HEK293 (cell line): ENCODE results near the gene NAE1.
A peak's percentile ranks its signal among the peaks of the same experiment; 100 is the strongest.

Experiments used
- CTCF ChIA-PET: fragments of 350-600 bp; formaldehyde crosslinking; extraction: SDS; loops from one replicate; lab custom pipeline; 2021; ENCODE audit warnings: antibody characterized with exemption; lab: Yijun Ruan, JAX
- POLR2A ChIA-PET: fragments of 300-600 bp; formaldehyde crosslinking; extraction: SDS; loops from one replicate; lab custom pipeline; 2020; ENCODE audit warnings: antibody characterized with exemption, inconsistent platforms; lab: Yijun Ruan, JAX
- H3K27ac ChIP-seq: fragments of 200-500 bp; sonication (Bioruptor generic); 2 replicates; pipeline ENCODE4 v1.5.1; 2014; ENCODE audit warnings: low read depth, low read length, control low read depth, inconsistent platforms; ENCODE audit errors: extremely low read depth
- H3K36me3 ChIP-seq, 2 experiments: fragments of 200-500 bp in 1 of 2; sonication (Bioruptor generic) in 1 of 2; 1 replicate in 1 of 2; 2 replicates in 1 of 2; pipeline ENCODE4 v1.5.1; 2014 to 2017; ENCODE audit warnings: inconsistent platforms in 2 of 2, low read length in 2 of 2; ENCODE audit not compliant: control insufficient read depth in 2 of 2, insufficient read depth in 1 of 2
- H3K4me1 ChIP-seq: fragments of 200-500 bp; sonication (Bioruptor generic); 2 replicates; pipeline ENCODE4 v1.5.1; 2014; ENCODE audit warnings: mild to moderate bottlenecking, low read length, inconsistent platforms; ENCODE audit not compliant: control insufficient read depth, insufficient read depth
- H3K4me3 ChIP-seq: 2 replicates; pipeline ENCODE4 v1.5.1; 2011; ENCODE audit warnings: low read depth, mild to moderate bottlenecking, control low read depth, low read length, moderate library complexity
- H3K9me3 ChIP-seq: fragments of 200-500 bp; sonication (Bioruptor generic); 2 replicates; pipeline ENCODE4 v1.5.1; 2014; ENCODE audit warnings: low read depth, low read length, inconsistent platforms; ENCODE audit not compliant: control insufficient read depth, insufficient read depth
- HOXA7 ChIP-seq: sonication (generic); formaldehyde crosslinking; IDR thresholded peaks from 2 replicates; pipeline ENCODE4 v1.8.1; 2022; ENCODE audit warnings: missing genetic modification reagents, borderline replicate concordance
- KLF8 ChIP-seq: fragments of 450-650 bp; formaldehyde crosslinking; IDR thresholded peaks from 2 replicates; pipeline ENCODE4 v1.5.1; 2016; ENCODE audit warnings: missing biosample characterization, missing genetic modification characterization
- SP2 ChIP-seq: fragments of 450-650 bp; formaldehyde crosslinking; IDR thresholded peaks from 2 replicates; pipeline ENCODE4 v1.5.1; 2016; ENCODE audit warnings: missing biosample characterization, missing genetic modification characterization
- ZBTB8A ChIP-seq: fragments of 450-650 bp; formaldehyde crosslinking; IDR thresholded peaks from 2 replicates; pipeline ENCODE4 v1.5.1; 2016; ENCODE audit warnings: missing biosample characterization, missing genetic modification characterization
- ZNF121 ChIP-seq: fragments of 450-650 bp; formaldehyde crosslinking; IDR thresholded peaks from 2 replicates; pipeline ENCODE4 v1.5.1; 2016; ENCODE audit warnings: missing biosample characterization, missing genetic modification characterization
- ZNF169 ChIP-seq: fragments of 450-650 bp; formaldehyde crosslinking; IDR thresholded peaks from 2 replicates; pipeline ENCODE4 v1.5.1; 2016; ENCODE audit warnings: missing biosample characterization, missing genetic modification characterization
- ZNF239 ChIP-seq: fragments of 450-650 bp; formaldehyde crosslinking; IDR thresholded peaks from 2 replicates; pipeline ENCODE4 v1.5.1; 2016; ENCODE audit warnings: missing biosample characterization, missing genetic modification characterization
- ZNF335 ChIP-seq: fragments of 450-650 bp; formaldehyde crosslinking; conservative IDR thresholded peaks from 2 replicates; pipeline ENCODE4 v1.5.1; 2016; ENCODE audit warnings: missing biosample characterization, missing genetic modification characterization
- ZNF521 ChIP-seq: fragments of 450-650 bp; formaldehyde crosslinking; IDR thresholded peaks from 2 replicates; pipeline ENCODE4 v1.5.1; 2017; ENCODE audit warnings: missing biosample characterization, mild to moderate bottlenecking, missing genetic modification characterization
- ZNF664 ChIP-seq: fragments of 450-650 bp; formaldehyde crosslinking; IDR thresholded peaks from 2 replicates; pipeline ENCODE4 v1.5.1; 2016; ENCODE audit warnings: missing biosample characterization, missing genetic modification characterization
- ZNF785 ChIP-seq: fragments of 450-650 bp; formaldehyde crosslinking; IDR thresholded peaks from 2 replicates; pipeline ENCODE4 v1.5.1; 2016; ENCODE audit warnings: missing biosample characterization, missing genetic modification characterization
- TF ChIP-seq, protein P1 (sequence below): fragments of 450-650 bp; formaldehyde crosslinking; IDR thresholded peaks from 2 replicates; pipeline ENCODE4 v1.5.1; 2016; ENCODE audit warnings: missing biosample characterization, missing genetic modification characterization
- TF ChIP-seq, protein P2 (sequence below): fragments of 450-650 bp; formaldehyde crosslinking; IDR thresholded peaks from 2 replicates; pipeline ENCODE4 v1.5.1; 2016; ENCODE audit warnings: missing biosample characterization, missing genetic modification characterization
- TF ChIP-seq, protein P3 (sequence below): fragments of 450-650 bp; formaldehyde crosslinking; IDR thresholded peaks from 2 replicates; pipeline ENCODE4 v1.5.0; 2017; ENCODE audit warnings: missing biosample characterization, missing genetic modification characterization, borderline replicate concordance
- TF ChIP-seq, protein P4 (sequence below): fragments of 450-650 bp; formaldehyde crosslinking; IDR thresholded peaks from 2 replicates; pipeline ENCODE4 v1.5.1; 2016; ENCODE audit warnings: missing biosample characterization, missing genetic modification characterization

NAE1 gene

DNA sequence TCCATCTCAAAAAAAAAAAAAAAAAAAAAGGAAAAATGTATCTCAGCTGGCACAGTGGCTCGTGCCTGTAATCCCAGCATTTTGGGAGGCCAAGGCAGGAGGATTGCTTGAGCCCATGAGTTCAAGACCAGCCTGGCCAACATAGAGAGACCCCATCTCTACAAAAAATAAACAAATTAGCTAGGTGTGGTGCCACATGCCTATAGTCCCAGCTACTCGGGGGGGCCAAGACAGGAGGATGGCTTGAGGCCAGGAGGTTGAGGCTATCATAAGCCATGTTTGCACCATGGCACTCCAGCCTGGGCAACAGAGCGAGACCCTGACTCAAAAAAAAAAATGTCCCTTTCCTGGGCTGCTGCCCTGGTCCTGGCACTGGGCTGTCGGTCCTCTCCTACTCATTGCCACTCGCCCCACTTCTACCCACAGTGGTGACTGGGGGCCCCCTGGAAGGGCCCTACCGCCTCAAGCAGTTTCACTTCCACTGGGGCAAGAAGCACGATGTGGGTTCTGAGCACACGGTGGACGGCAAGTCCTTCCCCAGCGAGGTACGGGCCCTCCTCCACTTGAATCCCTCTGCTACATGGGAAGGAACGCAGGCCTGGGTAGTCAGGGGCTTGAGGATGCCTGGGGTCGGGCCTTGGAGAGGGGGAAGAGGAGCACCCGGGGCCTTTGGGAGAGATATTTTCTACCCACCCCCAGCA lies 19.5 kb upstream of the NAE1 start:
- Histone ChIP-seq H3K4me3 (no peak overlapping the region), H3K27ac (no peak overlapping the region), H3K4me1 (no peaks in the 10 kb centered on the region), H3K36me3 (no peaks in the 10 kb centered on the region), H3K9me3 (no peaks in the 10 kb centered on the region)
- no peak for TF ChIP-seq ZBTB8A (tag by site-specific recombination)
- TF ChIP-seq SP2 (tag by site-specific recombination), result no peak
- TF ChIP-seq KLF8 (tag by site-specific recombination), result no peak
- no peak for TF ChIP-seq ZNF169 (tag by site-specific recombination)
- no peak for TF ChIP-seq ZNF239 (tag by site-specific recombination)
- TF ChIP-seq, protein P1, sequence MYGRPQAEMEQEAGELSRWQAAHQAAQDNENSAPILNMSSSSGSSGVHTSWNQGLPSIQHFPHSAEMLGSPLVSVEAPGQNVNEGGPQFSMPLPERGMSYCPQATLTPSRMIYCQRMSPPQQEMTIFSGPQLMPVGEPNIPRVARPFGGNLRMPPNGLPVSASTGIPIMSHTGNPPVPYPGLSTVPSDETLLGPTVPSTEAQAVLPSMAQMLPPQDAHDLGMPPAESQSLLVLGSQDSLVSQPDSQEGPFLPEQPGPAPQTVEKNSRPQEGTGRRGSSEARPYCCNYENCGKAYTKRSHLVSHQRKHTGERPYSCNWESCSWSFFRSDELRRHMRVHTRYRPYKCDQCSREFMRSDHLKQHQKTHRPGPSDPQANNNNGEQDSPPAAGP, result no peak
- TF ChIP-seq, protein P2, sequence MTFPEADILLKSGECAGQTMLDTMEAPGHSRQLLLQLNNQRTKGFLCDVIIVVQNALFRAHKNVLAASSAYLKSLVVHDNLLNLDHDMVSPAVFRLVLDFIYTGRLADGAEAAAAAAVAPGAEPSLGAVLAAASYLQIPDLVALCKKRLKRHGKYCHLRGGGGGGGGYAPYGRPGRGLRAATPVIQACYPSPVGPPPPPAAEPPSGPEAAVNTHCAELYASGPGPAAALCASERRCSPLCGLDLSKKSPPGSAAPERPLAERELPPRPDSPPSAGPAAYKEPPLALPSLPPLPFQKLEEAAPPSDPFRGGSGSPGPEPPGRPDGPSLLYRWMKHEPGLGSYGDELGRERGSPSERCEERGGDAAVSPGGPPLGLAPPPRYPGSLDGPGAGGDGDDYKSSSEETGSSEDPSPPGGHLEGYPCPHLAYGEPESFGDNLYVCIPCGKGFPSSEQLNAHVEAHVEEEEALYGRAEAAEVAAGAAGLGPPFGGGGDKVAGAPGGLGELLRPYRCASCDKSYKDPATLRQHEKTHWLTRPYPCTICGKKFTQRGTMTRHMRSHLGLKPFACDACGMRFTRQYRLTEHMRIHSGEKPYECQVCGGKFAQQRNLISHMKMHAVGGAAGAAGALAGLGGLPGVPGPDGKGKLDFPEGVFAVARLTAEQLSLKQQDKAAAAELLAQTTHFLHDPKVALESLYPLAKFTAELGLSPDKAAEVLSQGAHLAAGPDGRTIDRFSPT (tag by site-specific recombination), result no peak
- TF ChIP-seq ZNF121 (tag by site-specific recombination), result peak; percentile 70; the same call in 1 of the 2 replicates
- ChIA-PET CTCF (interaction anchor here (1.2 to 6.3 kb wide), 3 partner anchors 17 to 242 kb away, joined by 3 to 42 read pairs (median 14); partner anchors contain the start of gene NAE1), POLR2A (interaction anchor here (0.7 to 0.9 kb wide), 2 partner anchors 9 to 40 kb away, joined by 6 read pairs; no protein-coding TSS in a partner anchor)

DNA sequence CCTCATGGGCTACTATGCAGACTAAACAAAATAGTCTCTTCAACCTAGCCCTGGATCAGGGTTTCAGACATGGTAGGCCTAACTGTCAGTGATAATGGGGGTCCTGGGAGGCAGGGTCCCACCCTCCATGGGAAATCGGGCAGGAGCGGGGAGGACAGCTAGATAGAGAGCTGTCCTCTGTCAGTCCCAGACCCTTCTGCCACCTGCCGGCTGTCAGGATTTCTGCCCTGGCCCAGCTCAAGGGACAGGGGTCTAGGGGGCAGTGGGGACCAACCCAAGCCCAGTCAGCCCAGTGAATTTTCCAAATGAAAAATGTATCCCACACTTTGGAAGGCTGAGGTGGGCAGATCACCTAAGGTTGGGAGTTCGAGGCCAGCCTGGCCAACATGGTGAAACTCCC lies 18.8 kb upstream of the NAE1 start:
- CTCF ChIA-PET, result interaction anchor here (0.9 to 6.3 kb wide), 5 partner anchors 12 to 241 kb away, joined by 3 to 42 read pairs (median 4); partner anchors contain the start of gene NAE1
- no peaks in the 10 kb centered on the region for H3K9me3 ChIP-seq
- no peaks in the 10 kb centered on the region for H3K4me1 ChIP-seq
- no peak for TF ChIP-seq HOXA7 (CRISPR knock-in tag)
- TF ChIP-seq ZNF521 (tag by site-specific recombination), result no peak
- TF ChIP-seq, protein P3, sequence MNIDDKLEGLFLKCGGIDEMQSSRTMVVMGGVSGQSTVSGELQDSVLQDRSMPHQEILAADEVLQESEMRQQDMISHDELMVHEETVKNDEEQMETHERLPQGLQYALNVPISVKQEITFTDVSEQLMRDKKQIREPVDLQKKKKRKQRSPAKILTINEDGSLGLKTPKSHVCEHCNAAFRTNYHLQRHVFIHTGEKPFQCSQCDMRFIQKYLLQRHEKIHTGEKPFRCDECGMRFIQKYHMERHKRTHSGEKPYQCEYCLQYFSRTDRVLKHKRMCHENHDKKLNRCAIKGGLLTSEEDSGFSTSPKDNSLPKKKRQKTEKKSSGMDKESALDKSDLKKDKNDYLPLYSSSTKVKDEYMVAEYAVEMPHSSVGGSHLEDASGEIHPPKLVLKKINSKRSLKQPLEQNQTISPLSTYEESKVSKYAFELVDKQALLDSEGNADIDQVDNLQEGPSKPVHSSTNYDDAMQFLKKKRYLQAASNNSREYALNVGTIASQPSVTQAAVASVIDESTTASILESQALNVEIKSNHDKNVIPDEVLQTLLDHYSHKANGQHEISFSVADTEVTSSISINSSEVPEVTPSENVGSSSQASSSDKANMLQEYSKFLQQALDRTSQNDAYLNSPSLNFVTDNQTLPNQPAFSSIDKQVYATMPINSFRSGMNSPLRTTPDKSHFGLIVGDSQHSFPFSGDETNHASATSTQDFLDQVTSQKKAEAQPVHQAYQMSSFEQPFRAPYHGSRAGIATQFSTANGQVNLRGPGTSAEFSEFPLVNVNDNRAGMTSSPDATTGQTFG (tag by site-specific recombination), result no peak
- TF ChIP-seq ZNF664 (tag by site-specific recombination), result no peak
- no peak for TF ChIP-seq ZNF785 (tag by site-specific recombination)
- TF ChIP-seq, all 188 proteins: peak for 0
- Histone ChIP-seq H3K4me3 (no peak overlapping the region), H3K36me3 (no peaks in the 10 kb centered on the region), H3K27ac (no peak overlapping the region)
- POLR2A ChIA-PET, result interaction anchor here (0.7 to 0.9 kb wide), 3 partner anchors 8 to 41 kb away, joined by 4 to 6 read pairs (median 6); partner anchors contain the start of gene NAE1

DNA sequence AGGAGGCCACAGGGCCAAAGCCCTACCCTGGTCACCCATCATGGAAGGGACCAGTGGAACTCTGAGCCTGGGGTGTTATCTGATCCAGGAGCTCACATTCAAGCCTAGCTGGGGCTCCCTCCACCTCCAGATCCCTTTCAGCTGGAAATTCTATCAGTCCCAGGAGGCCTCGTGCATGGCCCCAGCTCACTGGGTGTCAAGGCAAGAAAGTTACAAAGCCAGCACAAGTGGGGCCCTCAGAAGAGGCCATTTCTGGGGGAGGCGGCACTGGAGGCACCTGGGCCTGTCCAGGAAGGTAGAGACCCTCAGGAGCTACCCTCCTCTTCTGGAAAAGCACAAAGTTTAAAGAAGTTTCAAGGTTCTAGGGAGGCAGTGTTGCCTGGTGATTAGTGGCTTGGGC lies 18.2 kb upstream of the NAE1 start:
- H3K9me3 ChIP-seq, result no peaks in the 10 kb centered on the region
- no peaks in the 10 kb centered on the region for H3K4me1 ChIP-seq

More for the DNA sequence above, 18.2 kb upstream of the NAE1 start:
- TF ChIP-seq, protein P4, sequence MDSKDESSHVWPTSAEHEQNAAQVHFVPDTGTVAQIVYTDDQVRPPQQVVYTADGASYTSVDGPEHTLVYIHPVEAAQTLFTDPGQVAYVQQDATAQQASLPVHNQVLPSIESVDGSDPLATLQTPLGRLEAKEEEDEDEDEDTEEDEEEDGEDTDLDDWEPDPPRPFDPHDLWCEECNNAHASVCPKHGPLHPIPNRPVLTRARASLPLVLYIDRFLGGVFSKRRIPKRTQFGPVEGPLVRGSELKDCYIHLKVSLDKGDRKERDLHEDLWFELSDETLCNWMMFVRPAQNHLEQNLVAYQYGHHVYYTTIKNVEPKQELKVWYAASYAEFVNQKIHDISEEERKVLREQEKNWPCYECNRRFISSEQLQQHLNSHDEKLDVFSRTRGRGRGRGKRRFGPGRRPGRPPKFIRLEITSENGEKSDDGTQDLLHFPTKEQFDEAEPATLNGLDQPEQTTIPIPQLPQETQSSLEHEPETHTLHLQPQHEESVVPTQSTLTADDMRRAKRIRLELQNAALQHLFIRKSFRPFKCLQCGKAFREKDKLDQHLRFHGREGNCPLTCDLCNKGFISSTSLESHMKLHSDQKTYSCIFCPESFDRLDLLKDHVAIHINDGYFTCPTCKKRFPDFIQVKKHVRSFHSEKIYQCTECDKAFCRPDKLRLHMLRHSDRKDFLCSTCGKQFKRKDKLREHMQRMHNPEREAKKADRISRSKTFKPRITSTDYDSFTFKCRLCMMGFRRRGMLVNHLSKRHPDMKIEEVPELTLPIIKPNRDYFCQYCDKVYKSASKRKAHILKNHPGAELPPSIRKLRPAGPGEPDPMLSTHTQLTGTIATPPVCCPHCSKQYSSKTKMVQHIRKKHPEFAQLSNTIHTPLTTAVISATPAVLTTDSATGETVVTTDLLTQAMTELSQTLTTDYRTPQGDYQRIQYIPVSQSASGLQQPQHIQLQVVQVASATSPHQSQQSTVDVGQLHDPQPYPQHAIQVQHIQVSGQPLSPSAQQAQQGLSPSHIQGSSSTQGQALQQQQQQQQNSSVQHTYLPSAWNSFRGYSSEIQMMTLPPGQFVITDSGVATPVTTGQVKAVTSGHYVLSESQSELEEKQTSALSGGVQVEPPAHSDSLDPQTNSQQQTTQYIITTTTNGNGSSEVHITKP (tag by site-specific recombination), result 0 out of 2 replicates have a peak, but pooled peaks have one; percentile 16
- TF ChIP-seq ZNF335 (tag by site-specific recombination) (no peak), ZNF521 (tag by site-specific recombination) (no peak)
- ChIA-PET CTCF (interaction anchor here (0.9 to 6.3 kb wide), 6 partner anchors 12 to 241 kb away, joined by 3 to 42 read pairs (median 4); partner anchors contain the start of gene NAE1), POLR2A (interaction anchor here (0.9 kb wide), 1 partner anchor 18 kb away, joined by 4 read pairs; the partner anchor contains the start of gene NAE1)
- Histone ChIP-seq H3K4me3 (no peak overlapping the region), H3K27ac (no peak overlapping the region), H3K36me3 (no peaks in the 10 kb centered on the region)
